ENCODE results near the gene SLC5A1.

- TF ChIP-seq JUN (IDR thresholded peaks at IDR 0.05; ENCODE audit: low read depth, low read length): no peak
- TF ChIP-seq ATF3 (IDR thresholded peaks at IDR 0.05; ENCODE audit: insufficient read depth, low read depth, low read length): no peak
- no peak for TF ChIP-seq CTCF (IDR thresholded peaks at IDR 0.05; ENCODE audit: control extremely low read depth in 1 of 3, insufficient read depth in 1 of 3, low read depth in 1 of 3, low read length in 3 of 3)
- TF ChIP-seq SP1 (IDR thresholded peaks at IDR 0.05; ENCODE audit: low read depth, low read length): no peak
- no peak for TF ChIP-seq POLR2A (IDR thresholded peaks at IDR 0.05; ENCODE audit: control extremely low read depth in 1 of 2, low read depth in 2 of 2, low read length in 2 of 2)
- TF ChIP-seq RAD21 (IDR thresholded peaks at IDR 0.05 in 1 of 2, conservative IDR thresholded peaks at IDR 0.05 in 1 of 2; ENCODE audit: low read depth in 2 of 2, low read length in 2 of 2): no peak
- TF ChIP-seq NRF1 (IDR thresholded peaks at IDR 0.05; ENCODE audit: low read depth, low read length): no peak
- no peak for TF ChIP-seq EZH2 (IDR thresholded peaks at IDR 0.05; ENCODE audit: low read depth, low read length, severe bottlenecking)
- TF ChIP-seq POLR2AphosphoS5 (IDR thresholded peaks at IDR 0.05; ENCODE audit: low read depth, low read length): no peak
- no peak for TF ChIP-seq MAX (IDR thresholded peaks at IDR 0.05)
- TF ChIP-seq CHD7 (IDR thresholded peaks at IDR 0.05; ENCODE audit: insufficient replicate concordance, low read length): no peak
- no peak for TF ChIP-seq RNF2 (IDR thresholded peaks at IDR 0.05; ENCODE audit: borderline replicate concordance, low read depth, low read length, missing control alignments, poor library complexity, severe bottlenecking)
- TF ChIP-seq TAF1 (IDR thresholded peaks at IDR 0.05; ENCODE audit: low read depth, low read length): no peak
Observed at GRCh38 chr22:32067613-32068012, 24.6 kb downstream of the SLC5A1 start.

All from H1 (cell line).